Activated B cell treated with CpG ODN at 0.5 μM for 24 hours (primary cell): ENCODE results near the gene SIRPA. TPM values are rescaled to one million over a fixed set of nuclear protein-coding genes. Genes with fewer than 3 reads are reported as not detected.

ENCODE experiments used
- ATAC-seq: fragments of 200-7000 bp; cut with Tn5 transposase; one replicate; pipeline ENCODE4 v1.10.0; 2021; ENCODE audit warnings: low read depth, mild to moderate bottlenecking, moderate library complexity
- CTCF ChIA-PET: fragments of 350-600 bp; sonication (Branson Sonifier 250); formaldehyde crosslinking; loops from one replicate; lab custom pipeline; 2021; ENCODE audit warnings: antibody characterized with exemption; lab: Charles Lee
- POLR2A ChIA-PET: fragments of 350-600 bp; sonication (Branson Sonifier 250); formaldehyde crosslinking; loops from one replicate; lab custom pipeline; 2021; ENCODE audit warnings: antibody characterized with exemption; lab: Charles Lee
- DNase-seq: peaks from one replicate; pipeline ENCODE4 v3.0.0; 2022
- H3K27ac Mint-ChIP-seq: one replicate; pipeline ENCODE4 v1.8.0; 2020; ENCODE audit warnings: mixed read lengths
- H3K27me3 Mint-ChIP-seq: one replicate; pipeline ENCODE4 v1.8.0; 2021; ENCODE audit warnings: mixed read lengths
- H3K36me3 Mint-ChIP-seq: one replicate; pipeline ENCODE4 v1.8.0; 2021; ENCODE audit warnings: low read depth, mixed read lengths
- H3K4me1 Mint-ChIP-seq: one replicate; pipeline ENCODE4 v1.8.0; 2021; ENCODE audit warnings: mixed read lengths
- H3K4me3 Mint-ChIP-seq: one replicate; pipeline ENCODE4 v1.8.0; 2020; ENCODE audit warnings: mild to moderate bottlenecking, mixed read lengths
- H3K9me3 Mint-ChIP-seq: one replicate; pipeline ENCODE4 v1.8.0; 2020; ENCODE audit warnings: mixed read lengths
- CTCF ChIP-seq: fragments of 200-600 bp; IDR thresholded peaks from one replicate; pipeline ENCODE4 v1.8.0; 2022; ENCODE audit warnings: antibody characterized with exemption, mild to moderate bottlenecking
- intact Hi-C: fragments of 100-400 bp; cut with micrococcal nuclease; formaldehyde crosslinking; loops from one replicate; pipeline ENCODE4 v1.15.1; 2024
- total RNA-seq: library from RNA; stranded (reverse); gene quantifications from 2 replicates; pipeline ENCODE4 v1.2.3, GENCODE V29; 2022

SIRPA gene
- total RNA-seq, 1 donor from 2014 or later, result 10.1 TPM

GRCh38 chr20:1883986-1884385 is 11.2 kb upstream of the SIRPA start:
- ATAC-seq (no peak), DNase-seq (no peak)
- H3K27me3 Mint-ChIP-seq, result peaks cover 3% of the 10 kb centered on the region
- no peak overlapping the region for H3K4me3 Mint-ChIP-seq
- H3K36me3 Mint-ChIP-seq, result no peaks in the 10 kb centered on the region
- CTCF ChIA-PET, result interaction anchor here (1.0 kb wide), 1 partner anchor 16 kb away, joined by 3 read pairs; no protein-coding TSS in a partner anchor
- H3K4me1 Mint-ChIP-seq, result peaks cover 42% of the 10 kb centered on the region
- POLR2A ChIA-PET, result interaction anchor here (1.1 kb wide), 1 partner anchor 12 kb away, joined by 3 read pairs; no protein-coding TSS in a partner anchor
- peak overlapping the region; percentile 14 for H3K27ac Mint-ChIP-seq
- intact Hi-C loops, result no loop called here
- no peaks in the 10 kb centered on the region for H3K9me3 Mint-ChIP-seq
- TF ChIP-seq CTCF, result no peak

GRCh38 chr20:1885254-1885653 is 10.0 kb upstream of the SIRPA start:
- intact Hi-C loops, result no loop called here
- Mint-ChIP-seq H3K4me1 (peaks cover 33% of the 10 kb centered on the region), H3K9me3 (no peaks in the 10 kb centered on the region), H3K27ac (no peak overlapping the region), H3K27me3 (peaks cover 3% of the 10 kb centered on the region), H3K4me3 (no peak overlapping the region), H3K36me3 (no peaks in the 10 kb centered on the region)
- no peak for TF ChIP-seq CTCF
- POLR2A ChIA-PET, result no interaction called here
- CTCF ChIA-PET, result interaction anchor here (1.0 kb wide), 1 partner anchor 15 kb away, joined by 3 read pairs; no protein-coding TSS in a partner anchor
- ATAC-seq, result no peak
- DNase-seq, result no peak

- no peak for TF ChIP-seq CTCF
- Mint-ChIP-seq H3K4me1 (peaks cover 28% of the 10 kb centered on the region), H3K27me3 (peaks cover 3% of the 10 kb centered on the region), H3K9me3 (no peaks in the 10 kb centered on the region), H3K27ac (no peak overlapping the region), H3K36me3 (no peaks in the 10 kb centered on the region), H3K4me3 (no peak overlapping the region)
- intact Hi-C loops, result no loop called here
- CTCF ChIA-PET, result no interaction called here
- POLR2A ChIA-PET, result no interaction called here
- DNase-seq, result no peak
- no peak for ATAC-seq
Observed at GRCh38 chr20:1885940-1886693, 9.1 kb upstream of the SIRPA start.

GRCh38 chr20:1887321-1887720 is 7.9 kb upstream of the SIRPA start:
- DNase-seq (no peak), ATAC-seq (no peak)
- ChIA-PET POLR2A (interaction anchor here (0.7 kb wide), 1 partner anchor 12 kb away, joined by 3 read pairs; no protein-coding TSS in a partner anchor), CTCF (no interaction called here)
- Mint-ChIP-seq H3K4me3 (no peak overlapping the region), H3K36me3 (no peaks in the 10 kb centered on the region), H3K9me3 (no peaks in the 10 kb centered on the region), H3K27ac (no peak overlapping the region), H3K27me3 (peaks cover 3% of the 10 kb centered on the region), H3K4me1 (peaks cover 20% of the 10 kb centered on the region)
- intact Hi-C loops, result no loop called here
- no peak for TF ChIP-seq CTCF

GRCh38 chr20:1887756-1888155 is 7.5 kb upstream of the SIRPA start:
- H3K27ac Mint-ChIP-seq, result no peak overlapping the region
- H3K27me3 Mint-ChIP-seq, result peaks cover 3% of the 10 kb centered on the region
- POLR2A ChIA-PET, result interaction anchor here (0.7 kb wide), 1 partner anchor 13 kb away, joined by 3 read pairs; no protein-coding TSS in a partner anchor
- CTCF ChIA-PET, result no interaction called here
- TF ChIP-seq CTCF, result no peak
- DNase-seq (no peak), ATAC-seq (no peak)
- intact Hi-C loops, result no loop called here
- no peaks in the 10 kb centered on the region for H3K36me3 Mint-ChIP-seq
- H3K9me3 Mint-ChIP-seq, result no peaks in the 10 kb centered on the region
- no peak overlapping the region for H3K4me3 Mint-ChIP-seq
- peaks cover 19% of the 10 kb centered on the region for H3K4me1 Mint-ChIP-seq
